Measurements from ENCODE around the gene SOCS3. TPM values are rescaled to one million over a fixed set of nuclear protein-coding genes. Genes with fewer than 3 reads are reported as not detected.
"Not testable (repeated sequence)": the region's sequence is repeated elsewhere in the genome, so short reads cannot be mapped to it uniquely, and the experiment has no call there.

The SOCS3 gene
- total RNA-seq, 3 donors from 2014 or later, result 118 to 143 (median 136) TPM

GRCh38 chr17:78313735-78314648, 45.9 kb downstream of the SOCS3 start:
- H3K4me1 Mint-ChIP-seq (ENCODE audit: low read depth), result peaks cover 39% of the 10 kb centered on the region
- H3K4me3 Mint-ChIP-seq, result peak overlapping the region; percentile 67
- DNase-seq (peak; percentile 71), ATAC-seq (peak; percentile 66 to 68)
- peaks cover 2% of the 10 kb centered on the region for H3K27me3 Mint-ChIP-seq (ENCODE audit: low read depth)
- H3K9me3 Mint-ChIP-seq, result no peaks in the 10 kb centered on the region
- no peaks in the 10 kb centered on the region for H3K36me3 Mint-ChIP-seq (ENCODE audit: insufficient read depth)

GRCh38 chr17:78309659-78310255, 50.1 kb downstream of the SOCS3 start:
- not testable (repeated sequence) for H3K4me3 Mint-ChIP-seq; H3K27me3 Mint-ChIP-seq (ENCODE audit: low read depth)

GRCh38 chr17:78307887-78308638, 51.8 kb downstream of the SOCS3 start:
- H3K36me3 Mint-ChIP-seq (ENCODE audit: insufficient read depth), result no peaks in the 10 kb centered on the region
- no peaks in the 10 kb centered on the region for H3K9me3 Mint-ChIP-seq
- no peak overlapping the region for H3K4me3 Mint-ChIP-seq
- DNase-seq (no peak), ATAC-seq (no peak)
- H3K4me1 Mint-ChIP-seq (ENCODE audit: low read depth), result no peaks in the 10 kb centered on the region
- no peaks in the 10 kb centered on the region for H3K27me3 Mint-ChIP-seq (ENCODE audit: low read depth)

More at GRCh38 chr17:78309659-78310255, 50.1 kb downstream of the SOCS3 start:
- not testable (repeated sequence) for ATAC-seq; H3K36me3 Mint-ChIP-seq (ENCODE audit: insufficient read depth); DNase-seq; H3K4me1 Mint-ChIP-seq (ENCODE audit: low read depth); H3K9me3 Mint-ChIP-seq

- H3K27me3 Mint-ChIP-seq (ENCODE audit: low read depth), result no peaks in the 10 kb centered on the region
- H3K9me3 Mint-ChIP-seq, result no peaks in the 10 kb centered on the region
- ATAC-seq, result no peak
- peaks cover 2% of the 10 kb centered on the region for H3K4me1 Mint-ChIP-seq (ENCODE audit: low read depth)
- H3K4me3 Mint-ChIP-seq, result no peak overlapping the region
- no peaks in the 10 kb centered on the region for H3K36me3 Mint-ChIP-seq (ENCODE audit: insufficient read depth)
- DNase-seq, result no peak
Observed at GRCh38 chr17:78306913-78307312, 53.0 kb downstream of the SOCS3 start.

Other genes starting within 250 kb of the SOCS3 start
- 10 to 100 TPM; 79.1 to 87.1 (median 81.5) TPM for gene TMC6, start 231.3 kb downstream of the SOCS3 start, total RNA-seq
- 10 to 100 TPM; 46.9 to 69.4 (median 61.7) TPM for gene TMC8, start 229.3 kb downstream of the SOCS3 start, total RNA-seq
- not detected for gene C17orf99, start 213.7 kb downstream of the SOCS3 start, total RNA-seq
- 100 to 1,000 TPM; 192 to 224 (median 196) TPM for gene SYNGR2, start 191.5 kb downstream of the SOCS3 start, total RNA-seq
- gene TK1, start 173.0 kb downstream of the SOCS3 start, total RNA-seq, result 10 to 100 TPM; 23.0 to 30.3 (median 26.8) TPM
- gene AFMID, start 172.7 kb downstream of the SOCS3 start, total RNA-seq, result 10 to 100 TPM; 15.8 to 16.9 (median 16.1) TPM
- 1 to 10 TPM; 5.4 to 10.0 (median 8.5) TPM for gene BIRC5, start 145.8 kb downstream of the SOCS3 start, total RNA-seq
- not detected for gene TMEM235, start 128.4 kb downstream of the SOCS3 start, total RNA-seq
- 10 to 100 TPM; 47.4 to 51.7 (median 47.5) TPM for gene PGS1, start 18.6 kb upstream of the SOCS3 start, total RNA-seq
- under 1 TPM; 0.05 to 0.08 (median 0.05) TPM for gene DNAH17, start 217.3 kb upstream of the SOCS3 start, total RNA-seq

Measured in activated T-cell treated with anti-CD3 and anti-CD28 coated beads, Interleukin-2, amount 50 U/mL, for 4 hours (primary cell).